GM12865 (cell line): ENCODE results near the gene CHRNG.

Experiments
- DNase-seq: peaks from one replicate; pipeline ENCODE4 v3.0.0; 2010; ENCODE audit warnings: low read depth
- H3K4me3 ChIP-seq: 2 replicates; pipeline ENCODE4 v1.5.1; 2011; ENCODE audit warnings: mild to moderate bottlenecking, low read depth, low read length, control low read depth
- CTCF ChIP-seq: IDR thresholded peaks from 2 replicates; pipeline ENCODE4 v1.5.1; 2011; ENCODE audit warnings: low read length, control low read depth, low read depth, inconsistent platforms; ENCODE audit not compliant: insufficient read depth; ENCODE audit errors: missing control alignments

The CHRNG gene

GRCh38 chr2:232505856-232506255 lies 33.6 kb upstream of the CHRNG start:
- H3K4me3 ChIP-seq: no peak overlapping the region
- DNase-seq: no peak
- no peak for TF ChIP-seq CTCF

GRCh38 chr2:232506709-232507108 lies 32.8 kb upstream of the CHRNG start:
- TF ChIP-seq CTCF: no peak
- DNase-seq: no peak
- no peak overlapping the region for H3K4me3 ChIP-seq

GRCh38 chr2:232508251-232508650 lies 31.2 kb upstream of the CHRNG start:
- no peak for TF ChIP-seq CTCF
- no peak overlapping the region for H3K4me3 ChIP-seq
- DNase-seq: no peak

GRCh38 chr2:232511336-232511890 lies 28.1 kb upstream of the CHRNG start:
- DNase-seq: no peak
- H3K4me3 ChIP-seq: no peak overlapping the region
- TF ChIP-seq CTCF: no peak

- DNase-seq: no peak
- no peak overlapping the region for H3K4me3 ChIP-seq
- TF ChIP-seq CTCF: no peak
These were observed 26.9 kb upstream of the CHRNG start for GRCh38 chr2:232512602-232513001.

GRCh38 chr2:232513353-232513752 lies 26.1 kb upstream of the CHRNG start:
- DNase-seq: no peak
- no peak overlapping the region for H3K4me3 ChIP-seq
- TF ChIP-seq CTCF: no peak

GRCh38 chr2:232515639-232516038 lies 23.9 kb upstream of the CHRNG start:
- no peak for DNase-seq
- H3K4me3 ChIP-seq: no peak overlapping the region
- TF ChIP-seq CTCF: no peak
